Calu3 (cell line): ENCODE measurements around the gene MNX1. TPM values are rescaled to one million over a fixed set of nuclear protein-coding genes. Genes with fewer than 3 reads are reported as not detected.

Experiments used
- BruUV-seq: library from RNA; stranded (reverse); fragments of 400-500 nt; replicated peaks from 2 replicates; lab custom pipeline; 2021; lab: Mats Ljungman, UMichigan
- CTCF ChIA-PET: fragments of 300-600 bp; sonication (Branson Sonifier 250); formaldehyde crosslinking; loops from one replicate; lab custom pipeline; 2022; ENCODE audit warnings: antibody characterized with exemption; lab: Charles Lee
- DNase-seq: peaks from one replicate; pipeline ENCODE4 v3.0.0; 2022
- H3K27ac Mint-ChIP-seq: one replicate; pipeline ENCODE4 v1.8.0; 2022; ENCODE audit warnings: mixed read lengths; ENCODE audit not compliant: unreplicated experiment
- H3K27me3 Mint-ChIP-seq: one replicate; pipeline ENCODE4 v1.8.0; 2022; ENCODE audit warnings: mixed read lengths; ENCODE audit not compliant: unreplicated experiment
- H3K36me3 Mint-ChIP-seq: one replicate; pipeline ENCODE4 v1.8.0; 2022; ENCODE audit warnings: mild to moderate bottlenecking, moderate library complexity, mixed read lengths; ENCODE audit not compliant: insufficient read depth, unreplicated experiment
- H3K4me1 Mint-ChIP-seq: one replicate; pipeline ENCODE4 v1.8.0; 2022; ENCODE audit warnings: mild to moderate bottlenecking, low read depth, mixed read lengths; ENCODE audit not compliant: unreplicated experiment
- H3K4me3 Mint-ChIP-seq: one replicate; pipeline ENCODE4 v1.8.0; 2022; ENCODE audit warnings: mild to moderate bottlenecking, low read depth, moderate library complexity, mixed read lengths; ENCODE audit not compliant: unreplicated experiment
- H3K9me3 Mint-ChIP-seq: one replicate; pipeline ENCODE4 v1.8.0; 2022; ENCODE audit warnings: low read depth, mixed read lengths; ENCODE audit not compliant: unreplicated experiment
- intact Hi-C: fragments of 100-400 bp; cut with micrococcal nuclease; formaldehyde crosslinking; loops from one replicate; pipeline ENCODE4 v1.10.0; 2022; ENCODE audit not compliant: unreplicated experiment
- total RNA-seq: library from RNA; stranded (reverse); gene quantifications from 2 replicates; pipeline ENCODE4 v1.2.3, GENCODE V29; 2022
- TF ChIP-seq, protein P1 (sequence below): fragments of 200-600 bp; IDR thresholded peaks from one replicate; pipeline ENCODE4 v1.8.0; 2022; ENCODE audit warnings: antibody characterized with exemption; ENCODE audit not compliant: unreplicated experiment

MNX1 gene
- total RNA-seq, 1 experiment from 2014 or later: 28.4 TPM

DNA sequence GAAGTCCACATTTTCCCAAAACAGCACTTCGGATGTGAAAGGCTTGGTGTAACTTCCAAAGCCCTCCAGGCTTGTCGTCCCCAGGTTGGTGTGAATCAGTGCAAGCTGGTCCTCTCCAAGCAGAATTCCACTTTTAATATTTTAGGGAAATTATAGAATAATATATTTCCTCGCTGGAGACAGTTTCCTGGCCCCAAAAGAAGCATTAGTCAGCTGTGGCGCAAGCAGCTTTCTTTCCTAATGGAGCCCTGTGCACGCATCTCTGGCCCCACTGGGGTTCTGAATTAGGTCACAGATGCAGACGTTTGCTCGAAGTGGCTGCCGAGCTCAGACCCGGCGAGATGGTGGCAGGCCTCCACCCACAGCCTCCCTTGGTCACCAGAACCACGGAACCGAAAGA lies 33.3 kb upstream of the MNX1 start:
- Mint-ChIP-seq H3K36me3 (no peaks in the 10 kb centered on the region), H3K9me3 (no peaks in the 10 kb centered on the region), H3K27me3 (peaks cover 34% of the 10 kb centered on the region), H3K4me1 (peaks cover 25% of the 10 kb centered on the region), H3K27ac (no peak overlapping the region), H3K4me3 (no peak overlapping the region)
- TF ChIP-seq, protein P1, sequence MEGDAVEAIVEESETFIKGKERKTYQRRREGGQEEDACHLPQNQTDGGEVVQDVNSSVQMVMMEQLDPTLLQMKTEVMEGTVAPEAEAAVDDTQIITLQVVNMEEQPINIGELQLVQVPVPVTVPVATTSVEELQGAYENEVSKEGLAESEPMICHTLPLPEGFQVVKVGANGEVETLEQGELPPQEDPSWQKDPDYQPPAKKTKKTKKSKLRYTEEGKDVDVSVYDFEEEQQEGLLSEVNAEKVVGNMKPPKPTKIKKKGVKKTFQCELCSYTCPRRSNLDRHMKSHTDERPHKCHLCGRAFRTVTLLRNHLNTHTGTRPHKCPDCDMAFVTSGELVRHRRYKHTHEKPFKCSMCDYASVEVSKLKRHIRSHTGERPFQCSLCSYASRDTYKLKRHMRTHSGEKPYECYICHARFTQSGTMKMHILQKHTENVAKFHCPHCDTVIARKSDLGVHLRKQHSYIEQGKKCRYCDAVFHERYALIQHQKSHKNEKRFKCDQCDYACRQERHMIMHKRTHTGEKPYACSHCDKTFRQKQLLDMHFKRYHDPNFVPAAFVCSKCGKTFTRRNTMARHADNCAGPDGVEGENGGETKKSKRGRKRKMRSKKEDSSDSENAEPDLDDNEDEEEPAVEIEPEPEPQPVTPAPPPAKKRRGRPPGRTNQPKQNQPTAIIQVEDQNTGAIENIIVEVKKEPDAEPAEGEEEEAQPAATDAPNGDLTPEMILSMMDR: no peak
- intact Hi-C loops: no loop called here
- BruUV-seq: no TSS peak
- CTCF ChIA-PET: interaction anchor here (0.6 kb wide), 1 partner anchor 15 kb away, joined by 3 read pairs; no protein-coding TSS in a partner anchor
- no peak for DNase-seq

DNA sequence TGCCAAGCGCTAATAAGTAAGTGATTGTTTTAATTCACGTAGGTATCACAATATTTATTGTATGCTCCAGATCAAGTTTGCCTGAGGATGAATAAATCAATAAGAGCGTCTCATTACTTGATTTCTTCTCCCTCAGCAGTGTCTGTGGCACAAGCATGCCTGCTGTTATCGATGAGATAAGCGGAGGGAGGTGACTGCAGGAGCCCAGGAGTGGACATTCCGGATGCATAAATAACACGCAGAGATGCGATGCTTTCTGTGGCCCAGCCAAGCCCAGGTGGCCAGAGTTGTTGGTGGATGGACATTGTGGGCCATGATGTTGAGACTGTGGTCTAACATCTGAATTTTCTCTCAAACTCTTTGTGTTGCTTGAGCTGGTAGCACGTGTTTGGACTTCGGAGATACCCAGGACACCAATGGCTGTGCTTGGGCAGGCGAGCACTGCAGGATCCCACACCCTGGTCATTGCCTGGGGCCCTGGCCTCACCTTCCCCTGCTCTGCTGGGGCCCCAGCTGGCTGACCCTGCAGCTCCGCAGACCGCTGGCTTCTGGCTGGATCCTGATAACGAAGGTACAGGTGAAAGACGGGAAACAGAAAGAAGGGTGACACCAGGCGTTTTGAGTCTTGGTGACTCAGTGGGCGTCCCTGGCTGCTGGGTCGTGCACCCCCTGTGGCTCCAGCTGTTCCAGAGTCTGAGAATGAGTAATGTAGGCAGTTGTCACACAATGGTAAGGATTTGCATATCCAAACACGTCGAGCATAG lies 31.2 kb upstream of the MNX1 start:
- intact Hi-C loops: no loop called here
- H3K27me3 Mint-ChIP-seq: peaks cover 48% of the 10 kb centered on the region
- DNase-seq: no peak
- peaks cover 2% of the 10 kb centered on the region for H3K9me3 Mint-ChIP-seq
- no peaks in the 10 kb centered on the region for H3K36me3 Mint-ChIP-seq
- CTCF ChIA-PET: no interaction called here
- H3K4me3 Mint-ChIP-seq: no peak overlapping the region
- no TSS peak for BruUV-seq
- TF ChIP-seq, protein P1: no peak
- peaks cover 16% of the 10 kb centered on the region for H3K4me1 Mint-ChIP-seq
- no peak overlapping the region for H3K27ac Mint-ChIP-seq

DNA sequence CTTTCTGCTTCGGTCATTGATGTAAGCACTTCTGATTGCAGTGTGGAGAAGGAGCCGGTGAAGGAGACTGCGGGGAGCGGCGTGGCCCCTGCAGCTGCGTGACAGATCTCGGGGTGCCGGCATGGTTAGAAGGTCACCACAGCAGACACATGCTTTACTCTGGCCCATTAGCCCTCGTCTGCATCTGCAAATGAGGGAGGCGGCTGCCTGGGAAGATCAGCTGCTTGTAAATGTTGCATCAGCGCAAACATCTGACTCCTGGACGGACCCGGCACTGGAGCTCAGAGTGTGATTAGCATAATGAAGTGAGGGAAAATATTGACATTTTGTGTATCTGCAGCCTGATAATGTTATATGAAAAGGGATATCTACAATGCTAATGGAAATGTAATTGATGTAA lies 30.5 kb upstream of the MNX1 start:
- Mint-ChIP-seq H3K27me3 (peaks cover 55% of the 10 kb centered on the region), H3K36me3 (no peaks in the 10 kb centered on the region), H3K27ac (no peak overlapping the region), H3K4me3 (no peak overlapping the region), H3K4me1 (peaks cover 16% of the 10 kb centered on the region), H3K9me3 (peaks cover 6% of the 10 kb centered on the region)
- no TSS peak for BruUV-seq
- DNase-seq: no peak
- CTCF ChIA-PET: interaction anchor here (0.6 to 0.9 kb wide), 2 partner anchors 12 to 175 kb away, joined by 3 to 4 read pairs; no protein-coding TSS in a partner anchor
- intact Hi-C loops: no loop called here
- TF ChIP-seq, protein P1: no peak

DNA sequence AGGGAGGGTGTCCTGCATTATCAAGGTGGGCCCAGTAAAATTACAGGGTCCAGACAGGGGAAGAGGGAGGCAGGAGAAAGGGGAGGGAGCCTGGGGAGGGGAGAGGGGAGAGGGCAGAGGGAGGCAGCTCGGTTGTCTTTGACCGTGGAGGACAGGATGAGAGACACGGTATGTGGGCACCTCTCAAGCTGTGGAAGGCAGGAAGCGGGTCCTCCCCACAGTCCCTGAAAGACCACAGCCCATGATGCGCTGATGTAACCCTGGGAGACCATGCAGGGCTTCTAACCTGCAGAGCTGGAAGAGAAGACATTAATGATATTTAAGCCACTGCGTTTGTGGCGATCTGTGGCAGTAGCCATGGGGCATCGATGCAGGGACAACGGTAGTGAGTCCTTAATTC lies 27.2 kb upstream of the MNX1 start:
- H3K27ac Mint-ChIP-seq: no peak overlapping the region
- peaks cover 50% of the 10 kb centered on the region for H3K27me3 Mint-ChIP-seq
- TF ChIP-seq, protein P1: no peak
- no peaks in the 10 kb centered on the region for H3K36me3 Mint-ChIP-seq
- intact Hi-C loops: no loop called here
- H3K4me1 Mint-ChIP-seq: peaks cover 26% of the 10 kb centered on the region
- H3K9me3 Mint-ChIP-seq: peaks cover 6% of the 10 kb centered on the region
- BruUV-seq: no TSS peak
- CTCF ChIA-PET: no interaction called here
- DNase-seq: no peak
- no peak overlapping the region for H3K4me3 Mint-ChIP-seq
